SKM-1 treated with dmso at 0.1 percent for 144 hours (cell line): ENCODE data around the gene NOXRED1.
"Not testable (repeated sequence)": the region's sequence is repeated elsewhere in the genome, so short reads cannot be mapped to it uniquely, and the experiment has no call there.

Source experiments
- DNase-seq: peaks from one replicate; lab custom pipeline; 2025; ENCODE audit not compliant: unreplicated experiment; lab: John Stamatoyannopoulos, UW

Gene NOXRED1, protein sequence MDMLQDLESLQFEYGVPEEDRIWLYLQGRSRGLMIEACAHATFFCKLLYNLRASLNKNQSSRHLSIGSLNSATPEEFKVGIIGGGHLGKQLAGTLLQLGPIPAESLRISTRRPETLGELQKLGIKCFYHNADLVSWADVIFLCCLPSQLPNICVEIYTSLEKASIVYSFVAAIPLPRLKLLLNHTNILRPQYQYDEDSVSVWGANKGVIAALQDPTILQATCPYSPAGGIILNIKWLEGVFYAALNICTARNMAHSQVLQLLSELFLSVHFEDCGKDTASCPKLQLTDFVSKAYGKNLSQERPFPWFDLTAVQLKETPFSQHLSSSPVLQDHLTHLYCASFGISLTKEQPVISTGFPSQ

DNA sequence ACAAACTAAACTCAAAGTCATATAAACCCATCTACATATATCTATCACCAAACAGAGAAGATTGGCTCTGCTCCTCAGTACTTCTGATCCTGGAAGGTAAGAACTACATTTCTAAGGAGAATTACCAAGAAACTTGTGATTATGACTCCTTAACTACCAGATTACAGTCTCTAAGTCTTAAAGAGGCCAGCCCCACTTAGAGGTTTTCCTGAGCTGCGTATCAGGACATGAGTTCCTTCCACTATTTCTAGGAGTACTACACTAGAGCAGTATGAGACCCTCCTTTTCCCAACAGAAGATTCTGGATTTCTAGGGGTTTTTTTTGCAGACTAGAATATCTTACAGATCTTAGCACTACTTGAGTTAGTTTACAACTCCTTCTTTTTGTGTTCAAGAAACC is at the start of gene NOXRED1:
Gene NOXRED1, minus strand, starts transcription at position 101 of the 400 bp plus-strand sequence. CDS start 634 bp downstream, outside the sequence.
- no peak for DNase-seq

DNA sequence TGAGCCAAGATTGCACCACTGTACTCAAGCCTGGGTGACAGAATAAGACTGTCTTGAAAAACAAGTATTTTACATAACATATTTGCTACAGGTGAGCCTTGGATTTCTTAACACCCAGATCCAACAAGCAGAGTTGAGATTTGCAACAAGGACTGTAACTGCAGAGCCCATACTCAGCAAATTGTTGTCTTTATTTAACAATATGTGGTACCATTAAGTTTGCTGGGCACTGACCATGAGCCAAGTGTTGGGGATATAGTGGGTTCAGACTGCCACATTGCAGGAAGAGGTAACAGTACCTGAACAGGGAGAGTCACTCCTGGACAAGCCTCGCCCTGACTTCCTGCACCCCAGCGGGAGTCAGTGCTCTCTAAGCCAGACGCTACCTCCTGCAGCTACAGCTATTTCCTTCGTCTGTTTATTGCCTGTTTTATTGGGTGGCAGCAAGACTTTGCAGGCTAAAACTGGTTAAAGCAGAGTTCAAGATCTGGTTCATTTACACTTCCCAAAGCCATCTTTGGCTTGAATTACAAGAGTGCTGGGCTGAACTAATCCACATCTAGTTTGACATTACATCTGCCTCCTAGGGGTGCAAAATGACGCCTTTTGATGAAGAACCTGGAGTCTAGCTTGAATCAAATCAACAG is 47.0 kb upstream of the NOXRED1 start:
- no peak for DNase-seq

DNA sequence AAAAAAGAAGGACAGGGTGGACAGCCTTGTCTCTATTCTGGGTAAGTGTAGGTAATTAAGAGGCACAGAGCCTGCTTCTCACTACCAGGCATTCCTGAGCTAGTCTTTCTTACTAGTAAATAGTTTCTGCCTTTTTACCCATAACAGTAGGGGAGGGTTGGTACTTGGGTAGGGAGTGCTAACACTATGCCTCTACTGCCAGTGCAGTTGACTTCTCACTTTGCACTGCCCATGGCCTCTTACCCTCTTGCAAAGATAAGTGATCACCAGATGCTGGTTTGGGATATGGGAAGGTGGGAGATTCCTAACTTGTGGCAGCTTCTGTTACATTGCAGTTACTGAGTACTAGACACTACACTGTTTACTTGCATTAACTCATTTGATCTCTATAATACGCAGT is 46.2 kb upstream of the NOXRED1 start:
- DNase-seq = no peak

DNA sequence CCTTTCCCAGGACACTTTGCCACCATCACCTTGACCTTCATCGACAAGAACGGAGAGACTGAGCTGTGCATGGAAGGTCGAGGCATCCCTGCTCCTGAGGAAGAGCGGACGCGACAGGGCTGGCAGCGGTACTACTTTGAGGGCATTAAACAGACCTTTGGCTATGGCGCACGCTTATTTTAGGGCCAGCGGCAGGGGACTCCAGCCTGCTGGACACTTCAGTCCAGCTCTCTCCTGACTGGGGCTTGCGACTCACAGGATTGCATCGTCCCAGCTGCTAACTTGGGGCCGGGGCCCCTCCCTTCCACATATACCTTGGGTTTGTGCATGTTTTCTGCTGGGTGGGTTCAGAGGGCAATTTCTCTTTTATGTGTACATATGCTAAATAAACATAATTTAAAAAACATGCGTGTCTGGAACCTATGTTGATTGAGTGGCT is 45.8 kb upstream of the NOXRED1 start:
- no peak for DNase-seq

DNA sequence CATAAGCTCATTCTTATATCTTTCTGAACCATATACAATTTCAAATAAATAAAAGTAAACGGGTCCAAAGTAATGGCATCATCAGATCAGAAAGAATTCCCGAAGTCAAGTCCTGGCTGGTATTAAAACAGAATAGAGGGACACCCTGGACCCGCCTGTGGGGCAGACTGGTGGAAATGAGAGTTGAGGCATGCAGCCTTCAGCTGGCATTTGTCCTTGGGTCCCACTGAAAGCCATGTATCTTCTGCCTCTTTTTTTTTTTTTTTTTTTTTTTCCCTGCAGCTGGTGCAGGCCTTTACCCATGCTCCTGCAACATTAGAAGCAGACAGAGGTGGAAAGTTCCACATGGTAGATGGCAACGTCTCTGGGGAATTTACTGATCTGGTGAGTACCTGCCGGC is 44.5 kb upstream of the NOXRED1 start:
- no peak for DNase-seq

DNA sequence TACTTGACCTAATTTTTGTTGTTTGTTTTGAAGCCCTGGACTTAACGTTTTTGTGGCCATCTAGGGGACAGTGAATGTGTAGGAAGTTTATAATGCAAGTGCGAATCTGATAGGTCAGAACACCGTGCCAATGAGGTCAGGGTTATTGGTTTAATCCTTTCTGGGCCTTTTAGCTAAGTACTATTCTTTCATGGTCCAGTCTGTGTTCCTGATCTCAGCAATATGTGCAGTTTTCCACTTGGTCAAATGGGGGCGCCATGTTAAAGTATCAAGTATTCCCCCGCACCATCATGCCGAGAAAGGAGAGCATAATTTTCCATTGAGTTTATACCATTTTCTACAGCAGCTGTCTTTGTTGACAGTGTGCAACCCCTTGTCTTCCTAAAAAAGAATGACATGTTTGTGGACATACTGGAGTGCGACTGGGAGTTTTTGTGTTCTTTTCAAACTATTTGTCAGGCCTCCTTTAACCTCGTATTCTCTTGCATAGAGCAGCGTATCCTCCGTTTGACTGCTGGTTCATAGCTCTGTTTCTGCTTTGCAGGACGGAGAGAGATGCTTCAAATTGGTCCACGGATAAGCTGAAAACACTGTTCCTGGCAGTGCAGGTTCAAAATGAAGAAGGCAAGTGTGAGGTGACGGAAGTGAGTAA is 35.9 kb upstream of the NOXRED1 start:
- peak; percentile 23 for DNase-seq

DNA sequence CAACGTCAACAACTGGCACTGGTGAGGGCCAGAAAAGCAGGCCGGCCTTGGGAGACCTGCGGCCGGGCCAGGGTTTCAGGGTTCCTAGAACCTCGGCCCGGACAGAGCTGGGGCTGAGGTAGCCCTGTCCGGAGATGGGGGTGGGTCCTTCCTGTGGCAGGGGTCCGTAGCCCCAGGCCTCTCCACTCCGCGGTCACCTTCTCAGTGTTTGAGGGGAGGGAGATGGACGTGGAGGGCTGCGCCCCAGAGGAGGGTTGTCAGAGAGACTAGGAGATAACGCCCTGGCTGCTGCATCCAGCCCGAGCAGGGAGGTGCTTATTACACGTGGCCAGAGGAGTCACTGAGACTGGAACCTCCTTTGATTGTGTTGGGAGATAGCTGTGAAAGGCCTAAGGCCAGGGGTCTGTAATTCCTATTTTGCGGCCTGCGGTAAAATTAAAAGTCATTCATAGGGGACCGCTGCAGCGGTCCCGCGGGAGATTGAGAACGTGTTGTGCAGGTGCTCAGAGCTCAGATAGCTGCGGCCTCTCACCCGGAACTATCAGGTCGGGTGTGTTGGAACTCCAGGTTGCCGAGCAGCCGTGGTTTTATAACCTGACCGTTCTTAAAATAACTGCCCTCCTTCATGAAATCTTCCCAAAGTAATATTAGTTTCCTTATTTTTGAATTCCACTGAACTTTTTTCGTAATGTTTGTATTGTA is 35.1 kb upstream of the NOXRED1 start:
- peak; percentile 0 for DNase-seq

DNA sequence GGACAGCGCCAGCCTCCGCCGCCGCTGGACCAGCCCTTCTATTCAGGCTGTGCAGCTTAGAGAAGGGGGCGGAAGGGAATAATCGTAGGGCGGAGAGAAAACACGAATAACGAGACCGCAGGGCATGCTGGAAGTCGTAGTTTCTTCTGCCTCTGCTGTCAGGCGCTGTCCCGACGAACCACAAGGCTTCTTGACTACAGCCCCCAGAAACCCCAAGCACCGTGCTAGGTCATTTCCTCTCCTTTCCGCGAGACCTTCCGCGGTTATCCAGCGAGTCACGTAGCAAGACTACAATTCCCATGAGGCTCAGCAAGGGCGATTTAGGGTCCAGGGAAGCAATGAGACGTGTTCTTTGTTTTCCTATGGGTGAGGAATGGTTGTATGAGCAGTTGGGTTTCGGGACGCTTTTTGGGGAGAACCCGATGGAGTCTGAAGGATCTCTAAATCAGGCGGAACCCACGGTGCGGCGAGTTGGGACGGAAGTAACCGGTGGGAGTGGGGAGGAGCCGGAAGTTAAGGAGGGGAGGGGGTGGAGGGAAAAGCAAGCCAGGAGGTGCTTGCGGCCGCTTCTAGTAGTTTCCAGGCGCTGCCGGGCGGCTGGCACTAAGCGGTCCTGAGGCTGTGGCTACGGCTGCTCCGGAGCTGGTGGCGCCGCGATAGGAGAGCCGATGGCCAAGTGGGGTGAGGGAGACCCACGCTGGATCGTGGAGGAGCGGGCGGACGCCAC is 34.4 kb upstream of the NOXRED1 start, which contains the start of the genes AHSA1 and VIPAS39:
Gene AHSA1, plus strand, starts transcription at position 572 of the 727 bp plus-strand sequence. Its CDS starts 97 bp downstream, at position 669.
Gene VIPAS39, minus strand, starts transcription at position 80 of the 727 bp plus-strand sequence. CDS start 3,499 bp downstream, outside the sequence.
- DNase-seq = peak; percentile 84

DNA sequence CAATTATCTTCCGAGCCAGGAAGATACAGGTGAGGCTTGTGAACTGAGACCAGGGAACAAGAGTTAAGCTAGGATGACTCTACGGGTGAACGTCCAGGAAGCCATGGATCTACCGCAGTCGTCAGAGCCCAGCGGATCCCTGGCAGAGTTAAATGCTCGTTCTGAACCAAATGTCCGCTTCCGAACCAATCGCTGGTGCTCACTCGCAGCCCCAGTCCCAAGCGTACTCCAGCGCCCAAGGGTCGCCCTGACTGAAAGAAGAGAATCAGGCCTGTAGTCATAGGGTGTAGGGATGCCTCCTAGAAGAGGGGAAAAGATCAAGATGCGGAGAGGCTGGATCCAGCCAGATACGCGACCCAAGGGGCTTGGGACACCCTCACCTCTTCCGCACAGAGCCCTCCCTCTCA is 33.8 kb upstream of the NOXRED1 start:
- no peak for DNase-seq

DNA sequence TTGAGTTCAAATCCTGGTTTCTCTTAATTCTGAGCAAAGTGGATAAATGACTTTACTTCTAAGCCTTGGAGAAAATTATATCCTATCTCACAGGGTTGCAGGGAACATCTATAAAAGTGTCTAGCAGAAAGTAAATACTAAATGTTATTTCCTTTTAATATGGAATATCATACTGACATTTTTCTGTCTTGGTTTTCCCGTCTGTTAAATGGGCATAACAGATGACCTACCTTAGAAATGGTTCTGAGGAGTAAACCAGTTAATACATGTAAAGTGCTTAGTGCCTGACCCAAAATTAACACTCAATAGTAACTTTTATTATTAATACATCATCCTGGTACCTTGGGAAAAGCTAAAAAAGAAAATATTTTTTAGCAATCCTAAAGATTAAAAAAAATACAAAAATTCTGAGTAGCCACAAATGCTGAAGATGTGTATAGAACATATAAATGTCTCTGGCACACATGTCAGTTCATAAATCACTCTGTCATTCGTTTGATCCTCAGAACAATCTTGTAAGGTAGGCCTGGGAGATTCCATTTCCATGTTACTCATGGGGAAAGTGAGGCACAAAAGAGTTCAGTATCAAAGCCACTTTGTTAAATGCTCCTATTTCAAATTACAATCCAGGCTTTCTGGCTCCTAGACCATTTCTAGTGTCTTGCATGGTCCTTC is 32.8 kb upstream of the NOXRED1 start:
- no peak for DNase-seq

DNA sequence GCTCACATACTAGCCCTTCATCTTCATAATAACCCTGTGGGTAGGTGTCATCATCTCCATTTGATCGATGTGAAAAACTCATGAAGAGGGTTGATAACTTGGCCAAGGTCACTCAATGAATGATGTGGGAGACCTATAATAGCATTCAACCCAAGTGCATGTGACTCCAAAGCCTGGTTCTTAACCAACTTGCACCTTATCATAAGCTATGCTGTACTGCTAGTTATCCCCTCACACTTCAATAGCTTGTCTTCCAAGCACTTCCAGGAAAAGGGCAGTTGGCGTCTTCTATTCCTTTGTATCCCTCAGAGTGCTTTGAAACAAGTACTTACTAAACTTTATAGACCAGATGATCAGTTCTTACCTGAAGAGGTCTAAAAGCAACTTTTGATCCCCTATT is 18.9 kb upstream of the NOXRED1 start:
- no peak for DNase-seq

DNA sequence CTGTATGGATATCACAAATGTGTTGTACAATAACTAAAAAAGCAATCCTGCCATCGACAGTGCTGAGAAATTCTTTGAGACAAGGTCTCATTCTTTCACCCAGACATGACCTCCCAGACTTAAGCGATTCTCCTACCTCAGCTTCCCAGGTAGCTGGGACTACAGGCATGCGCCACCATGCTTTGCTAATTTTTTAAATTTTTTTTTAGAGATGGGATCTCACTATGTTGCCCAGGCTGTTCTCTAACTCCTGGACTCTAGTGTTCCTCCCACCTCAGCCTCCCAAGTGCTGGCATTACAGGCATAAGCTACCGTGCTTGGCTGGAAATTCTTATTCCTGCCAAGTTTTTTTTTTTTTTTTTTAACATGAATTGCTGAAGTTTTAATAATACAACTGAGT is 16.5 kb upstream of the NOXRED1 start:
- no peak for DNase-seq

DNA sequence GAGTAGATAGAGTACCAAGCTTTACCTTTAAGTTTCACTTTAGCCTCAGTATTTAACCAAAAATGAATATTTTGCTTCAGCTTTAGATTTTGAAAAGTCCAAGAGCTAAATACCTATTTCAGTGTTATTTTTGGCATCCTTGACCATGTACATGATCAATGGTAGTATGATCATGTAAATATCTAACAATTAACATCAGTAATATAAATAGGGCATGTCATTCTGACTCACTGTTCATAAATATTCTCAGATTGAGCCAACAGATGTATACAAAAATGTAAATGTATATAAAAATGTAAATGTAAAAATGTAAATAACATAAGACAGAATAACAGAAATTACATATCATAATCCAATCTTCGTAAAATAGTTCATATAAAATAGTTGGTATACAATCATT is 15.3 kb upstream of the NOXRED1 start:
- DNase-seq = no peak

DNA sequence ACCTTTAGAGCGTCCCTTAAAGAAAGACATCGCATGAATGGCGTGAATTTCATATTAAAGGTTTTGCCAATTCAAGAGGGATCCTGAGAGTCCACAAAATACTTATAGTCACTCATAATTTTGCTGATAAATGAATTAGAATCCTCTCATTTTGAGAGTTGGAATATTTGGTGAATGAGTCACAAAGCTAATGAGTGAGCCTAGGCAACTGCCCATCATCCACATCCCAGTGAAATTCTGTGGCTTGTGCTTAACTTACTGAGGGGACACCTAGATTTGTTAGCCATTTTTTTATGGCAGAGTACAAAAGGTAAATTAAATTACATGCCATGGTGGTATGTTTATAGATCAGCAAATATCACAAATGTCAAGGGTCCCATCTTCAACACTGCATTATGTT is 12.7 kb upstream of the NOXRED1 start:
- no peak for DNase-seq

DNA sequence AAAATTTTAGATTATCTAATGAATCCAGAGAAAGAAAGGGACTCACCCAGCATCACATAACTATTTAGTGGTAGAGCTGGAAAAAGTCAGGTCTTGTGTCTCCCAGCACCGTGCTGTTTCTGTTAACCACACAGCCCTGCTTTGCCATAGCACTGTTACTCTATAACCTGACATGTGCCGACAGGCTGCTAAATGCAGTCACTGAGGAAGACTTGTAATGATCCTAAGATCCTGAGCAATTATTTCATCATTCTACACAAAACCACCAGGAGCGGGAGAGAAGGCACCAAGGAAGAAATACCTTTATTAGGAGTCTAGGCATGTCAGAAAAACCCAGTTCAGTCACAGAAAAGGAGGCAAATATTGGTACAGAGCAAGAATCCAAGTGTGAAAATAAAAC is 3.1 kb upstream of the NOXRED1 start:
- no peak for DNase-seq

DNA sequence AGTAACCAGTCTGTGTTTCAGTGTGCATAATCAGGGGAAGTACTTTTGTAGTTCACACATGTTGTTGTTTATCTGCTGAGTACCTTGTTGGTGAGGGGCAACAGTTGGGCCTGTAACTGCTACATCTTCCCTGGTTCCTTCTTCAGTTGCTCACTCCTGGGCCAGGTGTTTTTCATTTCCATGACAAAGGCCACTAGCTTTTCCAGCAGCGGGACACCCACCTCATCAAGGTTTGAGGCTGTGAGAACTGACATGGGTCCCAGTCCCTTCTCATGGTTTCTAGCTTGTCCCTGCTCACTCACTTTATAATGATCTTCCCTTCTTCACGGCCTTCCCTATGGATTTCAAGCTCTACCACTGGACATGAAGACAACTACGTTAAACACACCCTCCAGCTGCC is 1.5 kb upstream of the NOXRED1 start:
- no peak for DNase-seq

DNA sequence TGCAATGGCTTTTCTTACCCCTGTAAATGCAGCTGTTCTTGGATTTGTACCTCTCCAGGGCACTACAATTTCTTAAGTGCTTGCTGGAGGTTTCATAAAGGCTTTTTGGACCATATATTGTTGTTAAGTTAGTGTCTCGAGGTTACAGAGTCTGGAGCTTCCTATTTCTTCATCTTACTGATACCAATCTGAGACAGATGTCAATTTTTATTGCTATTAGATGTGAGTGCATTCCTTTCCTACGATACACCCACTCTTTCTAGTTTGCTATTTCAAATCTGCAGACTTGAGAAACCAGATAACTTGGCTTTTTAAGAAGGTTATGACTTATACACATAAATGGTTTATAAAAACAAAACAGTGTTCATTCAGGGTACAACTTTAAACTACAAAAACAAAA is 2.1 kb downstream of the NOXRED1 start:
- DNase-seq = no peak

DNA sequence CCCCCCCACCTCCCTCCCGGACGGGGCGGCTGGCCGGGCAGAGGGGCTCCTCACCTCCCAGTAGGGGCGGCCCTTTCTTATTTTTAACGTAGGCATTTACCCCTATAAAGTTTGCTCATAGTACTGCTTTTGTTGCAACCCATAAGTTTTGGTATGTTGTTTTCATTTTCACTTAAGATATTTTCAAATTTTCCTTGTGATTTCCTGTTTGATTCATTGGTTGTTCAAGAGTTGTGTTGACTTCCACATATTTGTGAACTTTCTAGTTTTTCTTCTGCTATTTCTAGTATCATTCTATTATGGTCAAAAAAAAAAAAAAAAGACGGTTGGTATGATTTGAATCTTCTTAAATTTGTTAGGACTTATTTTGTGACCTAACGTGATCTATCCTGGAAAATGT is 6.5 kb downstream of the NOXRED1 start:
- no peak for DNase-seq

DNA sequence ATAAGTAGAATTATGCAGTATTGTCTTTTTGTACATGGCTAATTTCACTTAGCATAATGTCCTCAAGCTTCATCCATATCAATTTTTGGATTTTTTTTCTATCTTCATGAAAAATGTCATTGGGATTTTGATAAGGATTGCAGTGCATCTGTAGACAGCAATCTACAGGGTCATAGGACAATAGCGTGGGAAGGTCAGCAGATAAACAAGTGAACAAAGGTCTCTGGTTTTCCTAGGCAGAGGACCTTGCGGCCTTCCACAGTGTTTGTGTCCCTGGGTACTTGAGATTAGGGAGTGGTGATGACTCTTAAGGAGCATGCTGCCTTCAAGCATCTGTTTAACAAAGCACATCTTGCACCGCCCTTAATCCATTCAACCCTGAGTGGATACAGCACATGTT is 7.2 kb downstream of the NOXRED1 start:
- not testable (repeated sequence) for DNase-seq
